CD4-positive, alpha-beta memory T cell (primary cell): Measurements from ENCODE around the gene CACHD1. TPM values are rescaled to one million over a fixed set of nuclear protein-coding genes. Genes with fewer than 3 reads are reported as not detected.

Experiments used
- CTCF ChIA-PET: fragments of 350-600 bp; sonication (Branson Sonifier 250); formaldehyde crosslinking; loops from one replicate; lab custom pipeline; 2021; ENCODE audit warnings: inconsistent platforms; ENCODE audit not compliant: partially characterized antibody; lab: Charles Lee
- POLR2A ChIA-PET: fragments of 350-600 bp; sonication (Branson Sonifier 250); formaldehyde crosslinking; loops from one replicate; lab custom pipeline; 2021; ENCODE audit not compliant: partially characterized antibody; lab: Charles Lee
- DNase-seq, 5 donors: peaks; one replicate each; pipeline versions ENCODE4 v3.0.0 to v3.0.0-alpha.2; 2020 to 2022; ENCODE audit warnings: mixed read lengths in 1 of 5
- H3K27ac ChIP-seq: one replicate; pipeline ENCODE4 v1.7.0; 2013; ENCODE audit warnings: low read depth, low read length
- H3K27me3 ChIP-seq: 2 replicates; pipeline ENCODE4 v1.7.0; 2013; ENCODE audit warnings: mild to moderate bottlenecking, low read length, moderate library complexity; ENCODE audit not compliant: insufficient read depth
- H3K36me3 ChIP-seq: 2 replicates; pipeline ENCODE4 v1.7.0; 2013; ENCODE audit warnings: mild to moderate bottlenecking, low read length, moderate library complexity; ENCODE audit not compliant: insufficient read depth
- H3K4me1 ChIP-seq: 2 replicates; pipeline ENCODE4 v1.7.0; 2013; ENCODE audit warnings: mild to moderate bottlenecking, low read length, moderate library complexity; ENCODE audit not compliant: insufficient read depth
- H3K4me3 ChIP-seq, 2 donors: one replicate each; pipeline ENCODE4 v1.7.0; 2013; ENCODE audit warnings: low read length in 2 of 2, mild to moderate bottlenecking in 1 of 2
- H3K9me3 ChIP-seq, 2 donors: one replicate each; pipeline ENCODE4 v1.7.0; 2013; ENCODE audit warnings: low read length in 2 of 2, control low read depth in 1 of 2; ENCODE audit not compliant: control insufficient read depth in 1 of 2
- H3K27ac Mint-ChIP-seq, 7 donors: one replicate each; pipeline ENCODE4 v1.8.0; 2020 to 2021; ENCODE audit warnings: mixed read lengths in 7 of 7, mild to moderate bottlenecking in 6 of 7, inconsistent platforms in 3 of 7, moderate library complexity in 3 of 7
- H3K27me3 Mint-ChIP-seq, 2 donors: one replicate each; pipeline ENCODE4 v1.8.0; 2020 to 2021; ENCODE audit warnings: mixed read lengths in 2 of 2
- H3K36me3 Mint-ChIP-seq, 2 donors: one replicate each; pipeline ENCODE4 v1.8.0; 2020 to 2021; ENCODE audit warnings: mixed read lengths in 2 of 2, inconsistent platforms in 1 of 2, mild to moderate bottlenecking in 1 of 2
- H3K4me1 Mint-ChIP-seq, 4 donors: one replicate each; pipeline ENCODE4 v1.8.0; 2020 to 2021; ENCODE audit warnings: mixed read lengths in 4 of 4, mild to moderate bottlenecking in 1 of 4
- H3K4me3 Mint-ChIP-seq, 8 donors: one replicate each; pipeline ENCODE4 v1.8.0; 2020 to 2021; ENCODE audit warnings: mixed read lengths in 8 of 8, mild to moderate bottlenecking in 7 of 8, moderate library complexity in 6 of 8, inconsistent platforms in 3 of 8
- H3K9me3 Mint-ChIP-seq, 8 donors: one replicate each; pipeline ENCODE4 v1.8.0; 2020 to 2021; ENCODE audit warnings: mixed read lengths in 8 of 8, mild to moderate bottlenecking in 5 of 8, inconsistent platforms in 3 of 8, moderate library complexity in 1 of 8
- intact Hi-C: fragments of 100-400 bp; cut with micrococcal nuclease; formaldehyde crosslinking; loops from one replicate; pipeline ENCODE4 v1.15.1; 2023
- polyA plus RNA-seq, 2 donors: library from polyadenylated mRNA; unstranded; fragments of 300-500 nt; fragmentation: Illumina TruSeq; gene quantifications; one replicate each; pipeline ENCODE4 v1.2.3, GENCODE V29; 2021
- total RNA-seq, 2 experiments: library from RNA; stranded (reverse); gene quantifications; one replicate each; pipeline ENCODE4 v1.2.3, GENCODE V29; 2021

The CACHD1 gene
- total and polyA plus RNA-seq, 4 experiments from 2014 or later, result 0.11 to 0.17 TPM; not detected in 2

DNA sequence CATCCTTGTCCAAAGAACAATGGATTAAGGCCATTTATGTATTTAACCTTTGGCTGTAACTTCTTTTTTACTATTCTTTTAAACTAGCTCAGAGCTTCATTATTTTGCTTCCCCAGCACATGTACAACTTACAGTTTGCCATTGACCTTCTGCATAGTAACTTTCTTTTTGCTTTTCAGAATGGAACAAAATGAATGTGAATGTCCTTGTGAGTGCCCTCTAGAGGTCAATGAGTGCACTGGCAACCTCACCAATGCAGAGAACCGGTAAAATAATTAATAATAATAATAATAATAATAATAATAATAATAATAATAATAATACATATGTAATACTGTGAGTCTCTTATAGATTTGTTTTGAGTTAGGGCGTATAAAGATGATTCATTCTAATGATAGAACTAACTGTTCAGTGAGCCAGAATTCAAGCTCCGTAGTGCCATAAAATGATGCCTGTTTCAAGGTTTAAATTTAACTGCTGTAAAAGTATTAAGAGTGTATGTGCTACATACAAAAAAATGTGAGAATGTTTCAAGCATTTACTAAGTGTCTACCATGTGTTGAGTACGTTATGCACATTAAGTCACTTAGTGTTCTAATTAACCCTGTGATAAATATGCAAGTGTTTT lies 205.9 kb downstream of the CACHD1 start:
- Mint-ChIP-seq H3K27me3 (peaks cover 0 to 5% of the 10 kb centered on the region in 2 donors), H3K4me3 (no peak overlapping the region), H3K9me3 (no peaks in the 10 kb centered on the region), H3K36me3 (no peaks in the 10 kb centered on the region), H3K4me1 (peaks cover 0 to 1% (median 0%) of the 10 kb centered on the region in 4 donors), H3K27ac (no peak overlapping the region)
- intact Hi-C loops, result no loop called here
- Histone ChIP-seq H3K4me3 (no peak overlapping the region), H3K36me3 (no peaks in the 10 kb centered on the region), H3K27ac (no peak overlapping the region), H3K4me1 (no peaks in the 10 kb centered on the region), H3K27me3 (no peaks in the 10 kb centered on the region), H3K9me3 (no peaks in the 10 kb centered on the region)
- CTCF ChIA-PET, result interaction anchor here (0.6 to 5.4 kb wide), 19 partner anchors 7 to 1873 kb away, joined by 3 to 31 read pairs (median 5); no protein-coding TSS in a partner anchor
- POLR2A ChIA-PET, result no interaction called here
- peak in 2 of 5 donors; percentile 2 to 5 for DNase-seq

DNA sequence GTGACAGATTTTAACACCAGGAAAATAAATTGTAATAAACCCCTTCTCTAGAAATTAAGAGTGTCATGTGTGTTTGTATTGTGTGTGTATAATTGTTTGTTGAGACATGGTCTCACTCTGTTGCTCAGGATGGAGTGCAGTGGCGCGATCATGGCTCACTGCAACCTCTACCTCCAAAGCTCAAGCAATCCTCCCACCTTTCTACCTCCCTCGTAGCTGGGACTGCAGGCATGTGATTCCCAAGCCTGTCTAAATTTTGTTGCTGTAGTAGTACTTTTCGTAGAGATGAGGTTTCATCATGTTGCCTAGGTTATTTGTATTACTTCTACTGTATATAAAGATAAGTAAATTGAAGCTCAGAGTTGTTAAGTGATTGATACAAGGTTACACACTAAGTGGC lies 206.5 kb downstream of the CACHD1 start:
- H3K36me3 ChIP-seq, result no peaks in the 10 kb centered on the region
- intact Hi-C loops, result no loop called here
- no peak overlapping the region for H3K27ac Mint-ChIP-seq
- no peaks in the 10 kb centered on the region for H3K9me3 ChIP-seq
- H3K4me3 ChIP-seq, result no peak overlapping the region
- no peaks in the 10 kb centered on the region for H3K27me3 ChIP-seq
- H3K9me3 Mint-ChIP-seq, result no peaks in the 10 kb centered on the region
- no peaks in the 10 kb centered on the region for H3K36me3 Mint-ChIP-seq
- peaks cover 0 to 5% of the 10 kb centered on the region in 2 donors for H3K27me3 Mint-ChIP-seq
- DNase-seq, result no peak
- peaks cover 0 to 1% (median 0%) of the 10 kb centered on the region in 4 donors for H3K4me1 Mint-ChIP-seq
- POLR2A ChIA-PET, result no interaction called here
- no peaks in the 10 kb centered on the region for H3K4me1 ChIP-seq
- H3K27ac ChIP-seq, result no peak overlapping the region
- CTCF ChIA-PET, result interaction anchor here (0.9 to 5.4 kb wide), 12 partner anchors 8 to 406 kb away, joined by 3 to 31 read pairs (median 4); no protein-coding TSS in a partner anchor
- H3K4me3 Mint-ChIP-seq, result no peak overlapping the region

DNA sequence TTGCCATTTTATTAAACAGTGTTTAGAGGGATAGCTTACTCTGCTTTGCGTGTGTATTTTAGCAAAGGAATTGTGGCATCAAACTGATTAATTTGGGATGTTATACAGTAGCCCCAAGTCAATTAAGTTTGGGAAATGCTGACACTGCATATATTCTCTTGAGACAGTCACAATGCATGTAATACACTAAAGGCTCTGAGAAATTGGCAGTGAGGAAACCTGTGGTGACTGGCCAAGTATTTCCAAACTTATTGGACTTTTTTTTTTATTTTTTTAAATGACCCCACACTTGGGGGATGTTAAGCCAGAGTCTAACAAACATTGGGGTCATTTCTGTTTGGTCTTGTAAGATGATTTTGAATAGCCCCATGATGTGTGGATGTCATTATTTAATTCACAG lies 207.6 kb downstream of the CACHD1 start:
- CTCF ChIA-PET, result interaction anchor here (0.5 to 5.4 kb wide), 13 partner anchors 8 to 410 kb away, joined by 3 to 31 read pairs (median 4); no protein-coding TSS in a partner anchor
- Mint-ChIP-seq H3K9me3 (no peaks in the 10 kb centered on the region), H3K27ac (no peak overlapping the region), H3K36me3 (no peaks in the 10 kb centered on the region), H3K4me1 (peaks cover 0 to 1% (median 0%) of the 10 kb centered on the region in 4 donors), H3K4me3 (no peak overlapping the region), H3K27me3 (peaks cover 0 to 7% of the 10 kb centered on the region in 2 donors)
- Histone ChIP-seq H3K9me3 (no peaks in the 10 kb centered on the region), H3K36me3 (no peaks in the 10 kb centered on the region), H3K4me1 (no peaks in the 10 kb centered on the region), H3K27me3 (no peaks in the 10 kb centered on the region), H3K27ac (no peak overlapping the region), H3K4me3 (no peak overlapping the region)
- intact Hi-C loops, result no loop called here
- no peak for DNase-seq
- POLR2A ChIA-PET, result no interaction called here

DNA sequence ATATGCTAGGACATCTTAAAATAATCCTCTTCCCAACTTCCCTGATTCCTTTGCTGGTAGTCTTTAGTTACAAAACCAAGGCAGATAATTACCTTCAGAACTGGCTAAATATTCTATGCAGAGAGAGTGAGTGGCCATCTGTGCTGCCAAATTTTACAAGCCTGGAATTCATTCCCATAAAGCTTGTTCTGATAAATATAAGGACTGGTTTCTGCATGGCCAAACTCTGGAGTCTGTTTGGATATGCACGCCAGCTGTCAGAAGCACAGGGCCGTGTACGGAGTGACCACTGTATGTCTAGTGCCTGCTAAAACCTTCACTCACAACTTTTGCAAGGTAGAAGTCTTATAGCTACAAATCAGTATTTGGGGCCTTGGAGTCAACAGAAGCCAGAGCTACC lies 208.4 kb downstream of the CACHD1 start:
- Mint-ChIP-seq H3K4me3 (no peak overlapping the region), H3K9me3 (no peaks in the 10 kb centered on the region)

DNA sequence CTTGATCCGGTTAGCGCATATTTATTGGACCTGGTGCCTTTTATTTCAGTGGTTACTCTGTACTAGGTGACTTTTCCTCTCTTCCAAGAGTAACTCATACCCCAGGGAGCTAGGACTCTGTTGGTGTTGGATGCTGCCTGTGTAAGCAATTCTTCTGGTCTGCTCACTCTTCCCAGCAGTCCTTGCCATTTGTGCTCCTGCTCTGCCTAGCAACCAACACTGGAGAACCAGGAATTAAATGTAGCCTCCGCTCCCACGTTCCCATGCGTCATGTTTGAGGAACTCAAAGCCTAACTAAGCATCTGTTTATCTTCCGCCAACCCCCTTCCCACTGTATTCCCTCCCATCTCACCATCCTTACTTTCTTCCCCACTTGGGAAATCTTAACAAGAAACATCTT lies 209.2 kb downstream of the CACHD1 start:
- Histone ChIP-seq H3K9me3 (no peaks in the 10 kb centered on the region), H3K36me3 (no peaks in the 10 kb centered on the region), H3K4me1 (no peaks in the 10 kb centered on the region), H3K27ac (no peak overlapping the region), H3K4me3 (no peak overlapping the region), H3K27me3 (no peaks in the 10 kb centered on the region)
- no peak overlapping the region for H3K27ac Mint-ChIP-seq
- intact Hi-C loops, result no loop called here
- peaks cover 0 to 8% of the 10 kb centered on the region in 2 donors for H3K27me3 Mint-ChIP-seq
- CTCF ChIA-PET, result interaction anchor here (0.9 to 1.6 kb wide), 4 partner anchors 9 to 396 kb away, joined by 3 to 4 read pairs (median 3); no protein-coding TSS in a partner anchor
- H3K4me1 Mint-ChIP-seq, result peaks cover 0 to 1% (median 0%) of the 10 kb centered on the region in 4 donors
- H3K36me3 Mint-ChIP-seq, result no peaks in the 10 kb centered on the region
- DNase-seq, result no peak
- H3K4me3 Mint-ChIP-seq, result no peak overlapping the region
- no peaks in the 10 kb centered on the region for H3K9me3 Mint-ChIP-seq
- POLR2A ChIA-PET, result no interaction called here

More for the DNA sequence above, 208.4 kb downstream of the CACHD1 start:
- intact Hi-C loops, result no loop called here
- CTCF ChIA-PET, result interaction anchor here (0.9 to 5.4 kb wide), 6 partner anchors 12 to 432 kb away, joined by 3 to 31 read pairs (median 4); no protein-coding TSS in a partner anchor
- no peak overlapping the region for H3K4me3 ChIP-seq
- no peaks in the 10 kb centered on the region for H3K9me3 ChIP-seq
- no peaks in the 10 kb centered on the region for H3K36me3 ChIP-seq
- no peaks in the 10 kb centered on the region for H3K4me1 ChIP-seq
- peaks cover 0 to 8% of the 10 kb centered on the region in 2 donors for H3K27me3 Mint-ChIP-seq
- POLR2A ChIA-PET, result no interaction called here
- no peak overlapping the region for H3K27ac Mint-ChIP-seq
- no peak for DNase-seq
- H3K27ac ChIP-seq, result no peak overlapping the region
- H3K4me1 Mint-ChIP-seq, result peaks cover 0 to 1% (median 0%) of the 10 kb centered on the region in 4 donors
- H3K27me3 ChIP-seq, result no peaks in the 10 kb centered on the region
- no peaks in the 10 kb centered on the region for H3K36me3 Mint-ChIP-seq

DNA sequence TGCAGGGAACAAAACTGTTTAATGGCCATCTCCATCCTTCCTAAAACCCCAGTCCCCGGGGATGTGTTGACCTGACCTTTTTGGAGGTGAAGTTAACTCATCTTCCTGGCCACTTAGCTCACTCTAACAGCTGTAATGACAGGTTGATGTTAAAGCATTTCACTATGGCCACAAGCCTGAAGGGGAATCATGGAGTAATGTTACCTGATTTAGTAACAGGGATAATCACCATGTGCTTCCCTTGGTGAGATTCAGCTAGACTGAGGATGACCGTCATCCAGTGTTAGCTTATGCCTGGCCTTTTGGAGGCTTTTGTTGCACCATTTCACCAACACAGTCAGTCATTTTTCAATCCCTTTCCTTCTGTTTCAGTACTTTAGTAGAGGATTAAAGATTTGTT lies 210.7 kb downstream of the CACHD1 start:
- POLR2A ChIA-PET, result no interaction called here
- H3K9me3 Mint-ChIP-seq, result no peaks in the 10 kb centered on the region
- H3K27ac ChIP-seq, result no peak overlapping the region
- intact Hi-C loops, result no loop called here
- H3K36me3 ChIP-seq, result no peaks in the 10 kb centered on the region
- no peak overlapping the region for H3K27ac Mint-ChIP-seq
- peaks cover 0 to 7% of the 10 kb centered on the region in 2 donors for H3K27me3 Mint-ChIP-seq
- no peak for DNase-seq
- no peak overlapping the region for H3K4me3 ChIP-seq
- CTCF ChIA-PET, result interaction anchor here (1.2 to 1.7 kb wide), 2 partner anchors 7 to 144 kb away, joined by 3 to 4 read pairs; no protein-coding TSS in a partner anchor
- H3K4me1 Mint-ChIP-seq, result peaks cover 0 to 1% (median 0%) of the 10 kb centered on the region in 4 donors
- H3K4me1 ChIP-seq, result no peaks in the 10 kb centered on the region
- H3K9me3 ChIP-seq, result no peaks in the 10 kb centered on the region
- no peaks in the 10 kb centered on the region for H3K27me3 ChIP-seq
- no peaks in the 10 kb centered on the region for H3K36me3 Mint-ChIP-seq
- no peak overlapping the region for H3K4me3 Mint-ChIP-seq

DNA sequence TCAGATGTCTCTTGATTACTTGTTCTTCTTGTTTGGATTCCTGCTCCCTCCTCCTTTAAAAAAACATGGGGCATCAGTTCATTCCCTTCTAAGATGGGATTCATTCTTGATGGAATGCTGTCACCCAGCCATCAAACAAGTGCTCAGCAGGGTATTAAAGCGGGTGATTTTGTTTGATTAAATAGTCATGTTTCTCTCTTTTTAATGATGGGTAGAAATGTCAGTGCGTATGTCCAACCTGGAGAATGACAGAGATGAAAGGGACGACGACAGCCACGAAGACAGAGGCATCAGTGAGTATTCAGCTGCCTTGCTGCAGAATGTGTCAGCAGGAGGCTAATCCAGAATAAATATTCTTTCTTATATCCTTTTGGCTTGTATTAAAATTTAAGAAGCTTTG lies 211.1 kb downstream of the CACHD1 start:
- H3K27me3 ChIP-seq, result no peaks in the 10 kb centered on the region
- H3K27ac ChIP-seq, result no peak overlapping the region
- DNase-seq, result no peak
- ChIA-PET CTCF (interaction anchor here (1.2 to 1.7 kb wide), 2 partner anchors 8 to 144 kb away, joined by 3 to 4 read pairs; no protein-coding TSS in a partner anchor), POLR2A (no interaction called here)
- peaks cover 0 to 7% of the 10 kb centered on the region in 2 donors for H3K27me3 Mint-ChIP-seq
- H3K36me3 Mint-ChIP-seq, result no peaks in the 10 kb centered on the region
- no peaks in the 10 kb centered on the region for H3K4me1 Mint-ChIP-seq
- no peaks in the 10 kb centered on the region for H3K9me3 ChIP-seq
- H3K4me3 ChIP-seq, result no peak overlapping the region
- H3K36me3 ChIP-seq, result no peaks in the 10 kb centered on the region
- no peaks in the 10 kb centered on the region for H3K9me3 Mint-ChIP-seq
- no peak overlapping the region for H3K4me3 Mint-ChIP-seq
- intact Hi-C loops, result no loop called here
- H3K27ac Mint-ChIP-seq, result no peak overlapping the region
- H3K4me1 ChIP-seq, result no peaks in the 10 kb centered on the region
